Activated T-cell treated with anti-CD3 and anti-CD28 coated beads for 4 hours (primary cell): Measurements from ENCODE around the gene CCDC150.
"Not testable (repeated sequence)": the region's sequence is repeated elsewhere in the genome, so short reads cannot be mapped to it uniquely, and the experiment has no call there.

Experiments
- DNase-seq: peaks from one replicate; pipeline ENCODE4 v3.0.0-alpha.2; 2020

CCDC150 gene

DNA sequence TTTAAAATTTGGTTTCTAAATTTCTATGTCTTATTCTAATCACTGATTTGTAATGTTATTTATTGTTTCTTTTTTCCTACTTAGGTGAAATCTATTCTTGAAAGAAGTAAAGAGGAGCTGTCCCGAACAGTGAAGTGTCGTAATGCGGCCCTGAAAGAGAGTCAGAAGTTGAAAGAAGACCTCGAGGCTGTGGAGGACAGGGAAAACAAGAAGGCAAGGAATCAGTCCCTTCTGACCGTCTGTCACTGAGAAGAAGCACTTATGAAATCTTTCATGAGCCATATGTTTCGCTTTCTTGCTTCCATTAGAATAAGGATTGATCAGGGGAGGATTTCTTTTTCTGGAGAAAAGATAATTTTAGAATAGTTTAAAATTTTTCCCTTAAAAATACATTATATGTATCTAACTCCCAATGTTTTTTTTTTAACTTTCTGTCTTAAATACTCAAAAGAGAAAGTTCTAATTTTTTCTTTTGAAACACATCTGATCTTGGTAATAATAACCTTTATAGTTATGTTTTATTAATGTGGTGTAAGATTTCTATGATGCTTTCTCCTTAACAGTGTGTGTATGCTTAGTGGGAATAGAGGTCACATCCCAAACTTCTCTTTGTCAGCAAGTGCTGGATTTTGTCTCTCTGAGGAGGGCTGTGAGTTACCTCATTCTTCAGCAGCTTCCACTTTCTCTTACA is 79.0 kb downstream of the CCDC150 start:
- DNase-seq: no peak

DNA sequence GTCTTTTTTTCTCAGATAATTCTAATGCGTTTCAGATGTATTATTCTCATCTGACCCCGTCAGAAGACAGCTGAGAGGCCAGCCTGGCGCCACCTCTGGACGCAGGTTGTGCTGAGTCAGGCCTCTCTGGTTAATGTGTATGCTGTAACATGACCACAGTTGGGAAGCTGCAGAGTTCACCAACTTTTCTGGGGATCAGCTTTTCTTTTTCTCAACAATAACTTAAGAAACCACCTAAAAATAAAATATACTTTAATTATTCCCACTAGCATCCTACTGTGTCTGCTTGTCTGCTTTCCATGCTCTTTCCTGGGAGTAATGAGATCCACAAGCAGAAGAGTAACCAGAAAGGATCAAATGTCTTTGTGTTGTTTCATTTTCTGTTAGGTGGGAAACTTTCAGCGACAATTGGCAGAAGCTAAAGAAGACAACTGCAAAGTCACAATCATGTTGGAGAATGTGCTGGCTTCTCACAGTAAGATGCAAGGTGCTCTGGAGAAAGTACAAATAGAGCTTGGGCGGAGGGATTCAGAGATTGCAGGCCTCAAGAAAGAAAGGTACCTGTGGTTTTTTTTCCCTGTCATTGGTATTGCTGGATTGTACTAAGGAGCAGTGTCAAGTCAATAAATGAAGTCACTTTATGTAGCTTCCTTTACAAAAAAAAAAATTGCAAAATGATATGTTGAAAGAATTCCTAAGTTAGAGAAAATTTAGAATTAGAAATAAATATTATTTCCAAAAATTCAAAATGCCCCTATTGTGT is 79.8 kb downstream of the CCDC150 start:
- DNase-seq: no peak

DNA sequence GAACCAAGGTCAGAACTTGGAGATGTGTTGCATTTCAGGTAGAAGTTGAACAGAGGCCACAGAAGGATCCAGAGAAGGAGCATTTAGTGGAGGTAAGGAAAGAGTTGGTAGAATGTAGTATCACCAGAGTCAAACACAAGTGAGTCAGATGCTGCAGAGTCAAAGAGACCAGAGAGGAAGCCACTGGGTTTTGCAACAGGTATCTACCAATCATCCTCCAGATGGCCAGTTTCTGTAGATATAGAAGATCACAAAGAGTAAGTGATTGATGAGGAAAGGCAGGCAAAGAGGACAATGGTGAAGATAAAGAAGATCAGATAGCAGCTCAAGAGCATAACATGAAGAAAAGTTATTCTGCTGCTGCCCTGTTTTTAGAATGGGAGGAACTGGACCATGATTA is 84.1 kb downstream of the CCDC150 start:
- no peak for DNase-seq

DNA sequence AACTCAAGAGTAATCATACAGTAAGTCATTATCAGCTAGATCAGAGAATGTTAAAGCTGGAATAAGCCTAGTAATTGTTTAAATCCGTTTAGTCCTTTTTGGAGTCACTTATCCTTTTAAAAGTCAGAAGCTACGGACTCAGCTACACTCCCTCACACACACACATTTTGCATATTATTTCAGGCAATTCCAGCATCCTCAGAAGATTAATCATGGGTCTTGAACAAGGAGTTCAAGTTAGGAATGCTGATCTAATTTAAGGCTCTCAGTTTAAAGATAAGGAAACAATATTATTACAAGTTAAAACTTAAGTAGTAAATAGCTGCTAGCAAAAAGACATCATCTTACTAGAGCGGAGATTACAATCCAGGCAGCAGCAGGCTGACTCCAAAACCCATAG is 85.7 kb downstream of the CCDC150 start:
- DNase-seq: no peak

DNA sequence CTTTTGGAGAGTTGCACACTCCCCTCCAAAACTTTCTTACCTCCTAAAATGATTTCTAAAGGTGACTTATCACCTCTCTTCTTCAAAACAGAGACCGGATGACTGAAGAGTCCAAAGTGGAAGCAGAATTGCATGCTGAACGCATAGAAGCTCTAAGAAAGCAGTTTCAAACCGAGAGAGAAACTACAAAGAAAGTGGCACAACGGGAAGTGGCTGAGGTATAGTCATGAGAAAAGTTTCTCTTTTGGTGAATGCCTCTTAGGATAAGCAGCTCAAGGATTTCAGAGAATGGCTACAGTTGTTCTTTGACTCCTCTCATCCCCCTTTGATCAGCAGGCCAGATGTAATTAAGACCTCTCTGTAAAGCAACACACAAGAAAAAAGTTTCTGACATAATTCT is 86.4 kb downstream of the CCDC150 start:
- no peak for DNase-seq

DNA sequence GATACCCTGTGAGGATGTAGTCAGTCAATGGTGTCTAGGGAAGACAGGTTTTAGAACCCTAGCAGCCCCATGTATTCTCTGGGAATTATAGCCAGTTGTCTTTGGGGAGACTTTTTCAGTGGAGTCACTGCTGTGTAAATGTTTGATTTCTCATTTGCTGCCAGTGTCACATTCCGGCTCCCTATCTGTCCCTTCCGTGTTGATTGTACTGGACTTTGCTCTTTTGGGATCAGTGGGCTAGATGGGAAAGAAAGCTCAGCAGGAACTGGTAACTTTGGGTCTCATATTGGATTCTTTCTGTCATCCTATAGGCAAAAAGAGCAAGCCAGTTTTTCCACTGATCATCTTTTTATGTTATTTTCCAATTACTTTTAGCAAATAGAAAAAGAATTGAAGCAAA is 89.9 kb downstream of the CCDC150 start:
- no peak for DNase-seq

DNA sequence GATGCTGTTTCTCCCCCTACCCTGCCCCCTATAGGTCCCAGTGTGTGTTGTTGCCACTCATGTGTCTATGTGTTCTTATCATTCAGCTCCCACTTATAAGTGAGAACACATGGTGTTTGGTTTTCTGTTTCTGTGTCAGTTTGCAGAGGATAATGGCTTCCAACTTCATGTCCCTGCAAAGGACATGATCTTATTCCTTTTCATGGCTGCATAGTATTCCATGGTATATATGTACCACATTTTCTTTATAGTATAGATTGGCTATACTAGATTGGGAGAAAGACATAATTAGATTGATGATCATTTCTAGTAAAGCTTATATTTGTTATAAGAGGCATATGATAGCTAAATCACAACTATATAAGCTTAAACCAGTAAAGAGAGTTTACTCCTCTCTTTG is 97.1 kb downstream of the CCDC150 start:
- not testable (repeated sequence) for DNase-seq

DNA sequence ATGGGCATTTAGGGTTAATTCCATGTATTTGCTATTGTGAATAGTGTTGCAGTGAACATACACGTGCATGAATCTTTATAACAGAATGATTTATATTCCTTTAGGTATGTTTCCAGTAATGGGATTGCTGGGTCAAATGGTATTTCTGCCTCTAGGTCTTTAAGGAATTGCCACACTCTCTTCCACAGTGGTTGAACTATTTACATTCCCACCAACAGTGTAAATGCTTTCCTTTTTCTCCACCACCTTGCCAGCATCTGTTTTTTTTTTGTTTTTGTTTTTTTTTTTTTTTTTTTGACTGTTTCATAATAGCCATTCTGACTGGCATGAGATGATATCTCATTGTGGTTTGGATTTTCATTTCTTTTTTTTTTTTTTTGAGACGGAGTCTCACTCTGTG is 97.5 kb downstream of the CCDC150 start:
- no peak for DNase-seq

DNA sequence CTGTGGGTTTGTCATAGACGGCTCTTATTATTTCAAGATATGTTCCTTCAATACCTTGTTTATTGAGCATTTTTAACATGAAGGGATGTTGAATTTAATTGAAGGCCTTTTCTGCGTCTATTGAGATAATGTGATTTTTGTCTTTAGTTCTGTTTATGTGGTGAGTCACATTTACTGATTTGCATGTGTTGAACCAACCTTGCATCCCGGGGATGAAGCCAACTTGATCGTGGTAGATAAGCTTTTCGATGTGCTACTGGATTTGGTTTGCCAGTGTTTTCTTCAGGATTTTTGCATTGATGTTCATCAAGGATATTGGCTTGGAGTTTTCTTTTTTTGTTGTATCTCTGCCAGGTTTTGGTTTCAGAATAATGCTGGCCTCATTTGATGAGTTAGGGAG is 99.5 kb downstream of the CCDC150 start:
- no peak for DNase-seq

DNA sequence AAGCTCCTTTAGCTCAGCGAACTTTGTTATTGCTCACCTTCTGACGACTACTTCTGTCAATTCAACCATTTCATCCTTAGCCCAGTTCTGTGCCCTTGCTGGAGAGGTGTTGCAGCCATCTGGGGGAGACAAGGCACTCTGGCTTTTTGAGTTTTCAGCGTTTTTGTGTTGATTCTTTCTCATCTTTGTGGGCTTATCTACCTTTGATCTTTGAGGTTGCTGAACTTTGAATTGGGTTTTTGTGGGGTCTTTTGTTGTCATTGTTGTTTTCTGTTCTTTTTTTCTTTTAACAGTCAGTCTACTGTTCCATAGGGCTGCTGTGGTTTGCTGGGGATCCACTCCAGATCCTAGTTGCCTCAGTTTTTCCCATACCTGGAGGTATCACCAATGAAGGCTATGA is 102.7 kb downstream of the CCDC150 start:
- no peak for DNase-seq

DNA sequence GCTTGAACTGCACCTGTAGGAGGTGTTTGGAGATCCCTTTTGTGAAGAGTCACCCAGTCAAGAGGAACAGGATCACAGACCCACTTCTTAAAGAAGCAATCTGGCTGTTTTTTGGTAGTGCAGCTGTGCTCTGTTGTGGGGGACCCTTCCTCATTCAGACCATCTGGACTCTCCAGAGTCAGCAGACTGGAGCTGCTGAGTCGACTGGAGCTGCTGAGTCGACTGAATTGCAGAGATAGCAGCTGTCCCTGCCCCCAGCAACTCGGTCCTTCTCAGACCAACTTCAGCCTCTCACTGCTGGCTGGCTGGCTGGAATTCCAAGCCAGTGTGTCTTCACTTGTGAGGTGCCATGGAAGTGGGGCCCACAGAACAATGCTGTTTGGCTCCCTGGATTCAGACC is 103.2 kb downstream of the CCDC150 start:
- no peak for DNase-seq

DNA sequence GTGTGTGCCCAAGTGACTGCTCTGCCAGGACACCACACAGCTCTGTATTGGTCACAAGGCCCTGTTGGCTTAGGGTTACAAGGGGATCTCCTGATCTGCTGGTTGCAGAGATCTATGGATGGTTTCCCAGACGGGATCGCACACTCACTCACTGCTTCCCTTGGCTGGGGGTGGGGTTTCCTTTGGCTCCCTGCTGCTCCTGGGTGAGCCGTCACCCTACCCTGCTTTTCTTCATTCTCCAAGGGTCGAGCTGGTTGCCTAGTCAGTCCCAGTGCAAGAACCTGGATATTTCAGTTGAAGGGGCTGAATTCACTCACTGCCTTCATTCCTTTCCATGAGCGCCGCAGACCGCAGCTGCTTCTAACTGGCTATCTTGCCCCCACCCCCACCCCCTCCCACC is 103.7 kb downstream of the CCDC150 start:
- DNase-seq: no peak

DNA sequence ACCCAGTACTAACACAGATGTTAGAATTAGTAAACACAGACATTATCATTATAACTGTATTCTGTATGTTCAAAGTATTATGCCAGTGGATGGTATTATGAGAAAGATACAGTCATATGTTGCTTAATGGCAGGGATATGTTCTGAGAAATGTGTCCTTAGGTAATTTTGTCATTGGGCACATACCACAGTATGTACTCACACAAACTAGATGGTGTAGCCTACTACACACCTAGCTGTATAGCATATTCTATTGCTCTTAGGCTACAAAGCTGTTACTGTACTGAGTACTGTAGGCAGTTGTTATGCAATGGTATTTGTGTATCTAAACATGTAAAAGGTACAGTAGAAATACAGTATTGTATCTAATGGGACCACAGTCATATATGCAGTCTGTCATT is 106.2 kb downstream of the CCDC150 start:
- no peak for DNase-seq

DNA sequence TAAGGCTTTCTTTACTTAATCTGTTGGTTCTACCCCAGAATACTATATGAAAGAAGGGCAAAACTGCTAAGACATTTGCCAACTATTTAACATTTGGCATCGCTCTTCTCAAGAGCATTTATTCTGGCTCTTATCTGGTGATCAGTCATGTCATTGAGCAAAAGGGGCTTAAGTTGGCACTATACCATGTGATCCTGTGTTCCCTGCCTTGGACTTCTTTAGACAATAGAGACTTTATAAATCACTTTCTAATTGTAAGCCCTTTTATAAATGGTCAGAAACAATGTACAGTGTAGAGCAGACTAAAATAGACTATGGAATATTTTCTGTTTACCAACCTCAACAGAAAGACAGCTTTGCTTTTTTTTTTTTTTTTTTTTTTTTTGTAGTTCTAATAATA is 107.9 kb downstream of the CCDC150 start:
- DNase-seq: no peak

DNA sequence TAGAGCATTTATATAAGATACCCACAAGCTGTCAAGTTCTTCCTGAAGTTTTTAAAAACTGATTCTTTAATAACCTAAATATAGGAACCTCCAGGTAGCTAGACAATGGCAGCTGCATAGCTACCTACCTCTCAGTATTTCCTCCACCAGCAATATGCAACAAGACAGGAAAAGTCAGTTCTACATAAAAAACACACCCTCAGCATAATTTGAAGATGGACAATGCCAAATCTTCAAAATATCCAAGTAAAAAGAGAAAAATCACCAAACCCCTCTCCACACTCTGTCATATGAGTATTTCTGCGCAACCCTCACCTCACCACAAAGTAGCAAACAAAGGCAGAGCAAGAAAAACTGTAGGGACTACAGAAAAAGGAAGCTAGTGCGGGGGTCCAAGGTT is 108.6 kb downstream of the CCDC150 start:
- no peak for DNase-seq

DNA sequence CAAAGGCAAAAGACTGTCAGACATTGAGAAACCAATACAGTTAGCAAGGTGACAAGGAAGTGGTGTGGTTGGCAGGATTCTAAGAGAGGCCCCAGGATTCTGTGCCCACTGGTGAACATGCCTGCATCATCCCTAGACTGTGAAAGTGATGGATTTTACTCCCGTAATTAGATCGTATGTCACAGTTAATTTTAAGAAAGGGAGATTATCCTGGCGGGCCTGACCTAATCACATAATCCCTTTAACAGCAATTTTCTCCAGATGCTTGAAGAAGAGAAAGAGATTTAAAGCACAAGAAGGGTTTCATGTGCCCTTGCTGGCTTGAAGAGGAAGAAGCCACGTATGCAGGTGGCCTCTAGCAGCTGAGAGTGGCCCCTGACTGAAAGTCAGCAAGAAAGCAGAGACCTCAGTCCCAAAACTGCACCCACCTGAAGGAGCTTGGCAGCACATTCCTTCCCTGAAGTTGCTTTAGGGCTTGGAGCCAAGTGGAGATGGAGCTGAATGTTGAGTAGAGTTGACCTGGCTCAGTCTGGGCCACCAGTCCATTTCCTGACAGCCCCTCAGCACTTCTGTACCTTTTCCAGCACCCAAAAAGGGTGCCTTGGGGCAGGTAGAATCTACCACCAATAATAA is 110.9 kb downstream of the CCDC150 start:
- DNase-seq: no peak

DNA sequence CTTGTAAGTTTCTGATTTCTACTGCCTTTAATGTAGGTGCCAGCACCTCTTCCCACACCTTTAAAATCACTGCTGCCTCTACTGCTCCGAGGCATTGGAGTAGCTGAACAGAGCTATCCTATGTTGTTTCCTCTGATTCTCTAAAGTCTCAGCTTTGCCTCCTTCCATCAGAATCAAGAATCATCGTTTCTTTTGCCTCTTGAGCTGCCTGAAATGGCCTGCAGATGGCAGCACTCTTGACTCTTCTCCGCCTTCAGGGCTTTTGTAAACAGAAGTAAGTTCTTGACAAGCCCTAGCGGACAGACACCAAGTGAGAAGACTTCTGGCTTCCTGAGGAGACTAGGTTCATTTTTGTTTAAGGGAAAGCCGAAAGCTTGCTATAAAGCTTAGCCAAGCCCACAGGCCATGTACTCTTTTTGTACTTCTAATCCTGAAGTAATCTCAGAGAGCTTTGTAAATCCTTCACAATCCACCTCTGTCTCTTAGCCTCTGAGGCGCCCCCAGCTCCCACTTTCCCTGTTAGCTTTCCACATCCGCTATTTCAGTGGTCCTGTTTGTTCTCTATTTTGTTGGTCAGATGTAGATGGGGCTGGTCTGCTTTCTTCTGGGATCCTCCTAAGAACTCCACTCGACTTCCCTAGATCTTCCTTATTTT is 111.6 kb downstream of the CCDC150 start:
- DNase-seq: peak; percentile 48

DNA sequence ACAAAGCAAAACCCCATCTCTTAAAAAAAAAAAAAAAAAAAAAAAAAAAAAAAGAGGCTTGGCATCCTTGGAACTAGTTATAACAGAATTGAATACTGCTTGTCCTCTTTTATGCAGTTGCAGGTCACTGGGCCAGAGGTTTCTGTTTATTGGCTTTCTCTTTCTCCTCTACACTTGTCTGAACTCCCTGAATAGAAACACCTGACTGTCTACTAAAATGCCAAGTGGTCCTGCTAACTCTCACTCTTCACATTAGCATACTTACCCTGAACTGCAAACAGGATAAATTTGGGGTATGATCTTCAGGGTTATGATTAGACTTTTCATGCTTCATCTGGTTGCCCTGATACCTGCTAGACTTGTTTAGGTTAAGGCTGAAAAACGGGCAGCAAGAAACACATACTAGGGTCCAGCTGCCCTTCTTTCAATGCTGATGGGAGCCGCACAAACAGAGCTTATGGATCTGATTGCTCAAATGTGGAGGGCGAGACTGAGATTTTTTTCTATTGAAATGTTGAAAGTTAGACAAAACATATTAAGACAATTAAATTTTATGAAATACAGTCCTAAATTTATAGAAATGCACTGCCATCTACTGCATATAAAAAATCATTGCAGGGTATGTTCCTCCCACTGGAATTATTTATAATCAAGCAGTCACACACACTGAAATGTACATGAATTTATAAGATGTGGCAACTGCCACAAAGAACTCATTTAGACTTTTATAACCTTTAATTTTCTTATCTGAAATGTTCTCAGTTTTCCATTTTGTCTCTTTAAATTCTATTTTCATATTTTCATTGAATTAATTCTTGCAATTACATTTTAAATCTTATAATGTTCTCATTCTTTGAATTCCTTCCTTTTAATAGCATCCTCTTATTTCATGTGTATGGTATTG is 119.2 kb downstream of the CCDC150 start:
- DNase-seq: no peak

DNA sequence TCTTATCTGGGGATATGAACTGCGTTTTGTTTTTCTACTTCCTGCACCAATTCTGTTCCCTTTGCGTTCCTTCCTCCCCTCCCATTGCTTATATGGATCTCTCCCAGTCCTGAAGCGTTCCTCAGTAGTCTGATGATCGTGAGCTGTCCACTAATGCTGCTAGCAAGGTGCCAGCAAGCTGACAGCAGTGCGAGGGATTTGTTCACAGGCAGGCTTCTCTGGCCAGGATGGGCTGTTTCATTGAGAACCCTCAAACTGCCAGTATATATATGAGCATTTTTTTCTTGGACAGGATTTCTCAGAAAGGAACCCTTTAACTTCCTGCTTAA is 119.8 kb downstream of the CCDC150 start:
- DNase-seq: no peak

DNA sequence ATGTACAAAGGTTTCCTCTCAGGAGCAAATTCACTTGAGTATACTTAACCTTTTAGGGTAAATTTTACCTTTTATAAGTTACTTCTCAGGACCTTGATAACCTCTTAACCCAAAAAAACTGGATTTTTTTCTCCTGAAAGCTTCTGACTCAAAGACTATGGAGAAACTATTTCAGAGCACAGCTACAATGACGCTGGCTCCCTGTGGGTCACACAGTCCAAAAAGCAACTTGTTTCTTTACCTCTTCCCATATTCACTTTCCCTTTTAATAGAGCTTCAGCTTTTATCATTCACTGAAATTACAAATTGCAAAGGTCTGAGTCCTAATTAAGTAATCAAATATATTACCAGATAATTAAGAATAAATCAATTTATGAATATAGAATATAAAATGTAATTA is 127.6 kb downstream of the CCDC150 start:
- no peak for DNase-seq
